Neural crest cell (in vitro differentiated cells): ENCODE measurements around the gene TDG. TPM values are rescaled to one million over a fixed set of nuclear protein-coding genes. Genes with fewer than 3 reads are reported as not detected.

Experiments used
- total RNA-seq: library from RNA; stranded (reverse); gene quantifications from 2 replicates; pipeline ENCODE4 v1.2.1, GENCODE V29; 2021

The TDG gene
- total RNA-seq, 1 donor from 2014 or later = 53.0 TPM

Other genes starting within 250 kb of the TDG start
- gene NT5DC3, start 124.6 kb upstream of the TDG start, total RNA-seq = 14.4 and 15.4 TPM in 2 replicates
- 566 and 570 TPM in 2 replicates for gene HSP90B1, start 35.5 kb upstream of the TDG start, total RNA-seq
- gene GLT8D2, start 84.3 kb downstream of the TDG start, total RNA-seq = 1.5 and 1.9 TPM in 2 replicates
- gene HCFC2, start 98.7 kb downstream of the TDG start, total RNA-seq = 7.1 and 8.3 TPM in 2 replicates
- gene NFYB, start 172.3 kb downstream of the TDG start, total RNA-seq = 45.6 and 45.7 TPM in 2 replicates
- gene TXNRD1, start 249.9 kb downstream of the TDG start, total RNA-seq = 105 and 107 TPM in 2 replicates